ENCODE data around the gene MPPED2. TPM values are rescaled to one million over a fixed set of nuclear protein-coding genes. Genes with fewer than 3 reads are reported as not detected.

The MPPED2 gene
- total RNA-seq, 1 experiment from 2014 or later: 4.7 TPM

DNA sequence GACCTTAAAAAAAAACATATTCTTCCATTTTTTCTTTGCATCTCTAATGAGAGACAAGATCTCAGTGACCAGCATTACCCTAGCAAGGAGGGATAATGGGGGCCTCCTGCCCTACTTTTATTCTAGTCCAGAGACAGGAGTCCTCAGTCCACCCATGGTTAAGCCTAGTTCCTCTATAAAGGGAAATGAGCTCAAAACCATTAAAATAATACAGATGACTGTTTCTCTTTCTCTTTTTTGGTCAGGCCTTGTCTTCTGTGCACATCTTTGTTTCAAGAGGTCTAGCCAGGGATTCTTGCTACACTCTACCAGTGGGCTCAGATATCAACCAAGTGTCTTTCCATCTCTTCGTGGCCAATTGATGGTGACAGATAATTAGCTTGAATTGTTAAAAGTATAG, 73.1 kb downstream of the MPPED2 start:
- no peak overlapping the region for H3K56ac ChIP-seq (ENCODE audit: insufficient read length, low read depth, low read length)
- H2BK20ac ChIP-seq (ENCODE audit: low read depth, low read length, poor library complexity, severe bottlenecking): no peak overlapping the region
- Mint-ChIP-seq H3K4me1 (peaks cover 8 to 15% of the 10 kb centered on the region in 2 experiments), H3K27ac (no peak overlapping the region), H3K27me3 (ENCODE audit: low read depth) (no peaks in the 10 kb centered on the region), H3K9me3 (no peaks in the 10 kb centered on the region), H3K36me3 (ENCODE audit: insufficient read depth in 1 of 3, low read depth in 3 of 3) (peaks cover 0 to 4% (median 0%) of the 10 kb centered on the region in 3 experiments; a peak in 1 of 7 replicates), H3K4me3 (no peak overlapping the region)
- no peak overlapping the region for H4K91ac ChIP-seq (ENCODE audit: insufficient read length, low read depth, low read length)
- DNase-seq: no peak
- no peak overlapping the region for H3K4me2 ChIP-seq (ENCODE audit: insufficient read depth, insufficient read length, low read length)
- H3K79me1 ChIP-seq (ENCODE audit: insufficient read depth, low read depth, low read length, poor library complexity, severe bottlenecking): no peaks in the 10 kb centered on the region
- no peak overlapping the region for H3K4ac ChIP-seq (ENCODE audit: low read depth, low read length)
- no peaks in the 10 kb centered on the region for H3K79me2 ChIP-seq (ENCODE audit: insufficient read depth, low read length)
- H4K5ac ChIP-seq (ENCODE audit: insufficient read length, low read depth, low read length): no peak overlapping the region
- H3K27me3 ChIP-seq (ENCODE audit: insufficient read depth, low read length): no peaks in the 10 kb centered on the region
- H2AK5ac ChIP-seq (ENCODE audit: insufficient read length, low read length): no peak overlapping the region
- H2AFZ ChIP-seq (ENCODE audit: low read length): no peak overlapping the region
- no CpG with 5 or more reads among the region's 1 CpG for WGBS (ENCODE audit: extremely low coverage, insufficient read length, low lambda C conversion rate)
- H3K27ac ChIP-seq (ENCODE audit: insufficient read length, low read depth, low read length): no peak overlapping the region
- H4K8ac ChIP-seq (replicated peaks; ENCODE audit: insufficient read length, low read depth, low read length): no peak overlapping the region
- no peaks in the 10 kb centered on the region for H4K20me1 ChIP-seq (ENCODE audit: control insufficient read depth, insufficient read depth, insufficient read length)
- no peak overlapping the region for H3K9ac ChIP-seq (ENCODE audit: extremely low read depth, insufficient read length, low read length)
- no peak overlapping the region for H3K23ac ChIP-seq (ENCODE audit: insufficient read length, low read depth, low read length)
- H2BK120ac ChIP-seq (ENCODE audit: low read depth, low read length, poor library complexity, severe bottlenecking): no peak overlapping the region
- H3K4me1 ChIP-seq (ENCODE audit: insufficient read depth, low read length): no peaks in the 10 kb centered on the region
- H3K18ac ChIP-seq (ENCODE audit: insufficient read length, low read depth, low read length): no peak overlapping the region
- H2BK12ac ChIP-seq (ENCODE audit: insufficient read length, low read depth, low read length): no peak overlapping the region
- no peak overlapping the region for H2BK5ac ChIP-seq (ENCODE audit: insufficient read length, low read length)
- no peak overlapping the region for H2BK15ac ChIP-seq (ENCODE audit: low read depth, low read length)
- no peak overlapping the region for H3T11ph ChIP-seq (ENCODE audit: low read length)
- no peak overlapping the region for H3K14ac ChIP-seq (ENCODE audit: insufficient read depth, low read length)
- H3K23me2 ChIP-seq (ENCODE audit: insufficient read length, low read depth, low read length, poor library complexity, severe bottlenecking): no peaks in the 10 kb centered on the region
- TF ChIP-seq, protein P1, sequence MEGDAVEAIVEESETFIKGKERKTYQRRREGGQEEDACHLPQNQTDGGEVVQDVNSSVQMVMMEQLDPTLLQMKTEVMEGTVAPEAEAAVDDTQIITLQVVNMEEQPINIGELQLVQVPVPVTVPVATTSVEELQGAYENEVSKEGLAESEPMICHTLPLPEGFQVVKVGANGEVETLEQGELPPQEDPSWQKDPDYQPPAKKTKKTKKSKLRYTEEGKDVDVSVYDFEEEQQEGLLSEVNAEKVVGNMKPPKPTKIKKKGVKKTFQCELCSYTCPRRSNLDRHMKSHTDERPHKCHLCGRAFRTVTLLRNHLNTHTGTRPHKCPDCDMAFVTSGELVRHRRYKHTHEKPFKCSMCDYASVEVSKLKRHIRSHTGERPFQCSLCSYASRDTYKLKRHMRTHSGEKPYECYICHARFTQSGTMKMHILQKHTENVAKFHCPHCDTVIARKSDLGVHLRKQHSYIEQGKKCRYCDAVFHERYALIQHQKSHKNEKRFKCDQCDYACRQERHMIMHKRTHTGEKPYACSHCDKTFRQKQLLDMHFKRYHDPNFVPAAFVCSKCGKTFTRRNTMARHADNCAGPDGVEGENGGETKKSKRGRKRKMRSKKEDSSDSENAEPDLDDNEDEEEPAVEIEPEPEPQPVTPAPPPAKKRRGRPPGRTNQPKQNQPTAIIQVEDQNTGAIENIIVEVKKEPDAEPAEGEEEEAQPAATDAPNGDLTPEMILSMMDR (conservative IDR thresholded peaks at IDR 0.05): no peak
- H3K9me3 ChIP-seq (ENCODE audit: control insufficient read depth, low read depth, low read length): no peaks in the 10 kb centered on the region

All from H9 (cell line).